Ectodermal cell (in vitro differentiated cells): ENCODE results near the gene SUV39H1.
A peak's percentile ranks its signal among the peaks of the same experiment; 100 is the strongest.
"Not testable (repeated sequence)": the region's sequence is repeated elsewhere in the genome, so short reads cannot be mapped to it uniquely, and the experiment has no call there.

Experiments
- H3K27ac ChIP-seq: 2 replicates; pipeline ENCODE4 v1.7.0; 2013; ENCODE audit warnings: mild to moderate bottlenecking, low read depth, low read length; ENCODE audit not compliant: insufficient read depth, poor library complexity, severe bottlenecking
- H3K27me3 ChIP-seq: 2 replicates; pipeline ENCODE4 v1.7.0; 2013; ENCODE audit warnings: mild to moderate bottlenecking, low read length; ENCODE audit not compliant: insufficient read depth, control insufficient read depth, poor library complexity, severe bottlenecking
- H3K36me3 ChIP-seq: one replicate; pipeline ENCODE4 v1.7.0; 2013; ENCODE audit warnings: low read length; ENCODE audit not compliant: control insufficient read depth, insufficient read depth
- H3K4me1 ChIP-seq: one replicate; pipeline ENCODE4 v1.7.0; 2013; ENCODE audit warnings: low read length; ENCODE audit not compliant: control insufficient read depth, insufficient read depth
- H3K4me3 ChIP-seq: 2 replicates; pipeline ENCODE4 v1.7.0; 2013; ENCODE audit warnings: low read depth, low read length, control low read depth; ENCODE audit not compliant: insufficient read depth
- H3K9me3 ChIP-seq: 2 replicates; pipeline ENCODE4 v1.7.0; 2013; ENCODE audit warnings: mild to moderate bottlenecking, low read length, moderate library complexity; ENCODE audit not compliant: control insufficient read depth
- WGBS, 2 experiments: methylation state at CpG; one replicate each; pipeline ENCODE4 v1.1.7; 2013; ENCODE audit warnings: missing lambda C conversion rate in 2 of 2; 5-methylcytosine and 5-hydroxymethylcytosine counted together

Gene SUV39H1

DNA sequence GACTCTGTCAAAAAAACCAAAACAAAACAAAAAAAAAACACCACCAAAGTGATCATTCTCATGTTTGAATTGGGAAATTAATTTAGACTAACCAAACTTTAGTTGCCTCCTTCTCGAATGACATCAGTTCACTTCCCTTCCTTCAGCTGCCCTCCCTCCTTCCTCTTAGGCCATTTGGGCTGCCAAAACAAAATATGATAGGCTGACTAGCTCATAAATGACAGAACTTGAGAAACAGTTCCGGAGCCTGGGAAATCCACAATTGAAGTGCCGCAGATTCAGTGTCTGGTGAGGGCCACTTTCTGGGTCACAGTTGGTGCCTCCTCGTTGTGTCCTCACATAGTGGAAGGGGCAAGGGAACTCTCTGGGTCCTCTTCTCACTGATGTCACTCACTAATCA lies 29.0 kb upstream of the SUV39H1 start:
- Histone ChIP-seq H3K27me3 (no peaks in the 10 kb centered on the region), H3K27ac (no peak overlapping the region), H3K9me3 (no peaks in the 10 kb centered on the region), H3K4me3 (no peak overlapping the region), H3K36me3 (no peaks in the 10 kb centered on the region), H3K4me1 (no peaks in the 10 kb centered on the region)
- WGBS, 2 experiments, result 91 to 94% methylated on average over 3 to 4 of the region's 4 CpGs

DNA sequence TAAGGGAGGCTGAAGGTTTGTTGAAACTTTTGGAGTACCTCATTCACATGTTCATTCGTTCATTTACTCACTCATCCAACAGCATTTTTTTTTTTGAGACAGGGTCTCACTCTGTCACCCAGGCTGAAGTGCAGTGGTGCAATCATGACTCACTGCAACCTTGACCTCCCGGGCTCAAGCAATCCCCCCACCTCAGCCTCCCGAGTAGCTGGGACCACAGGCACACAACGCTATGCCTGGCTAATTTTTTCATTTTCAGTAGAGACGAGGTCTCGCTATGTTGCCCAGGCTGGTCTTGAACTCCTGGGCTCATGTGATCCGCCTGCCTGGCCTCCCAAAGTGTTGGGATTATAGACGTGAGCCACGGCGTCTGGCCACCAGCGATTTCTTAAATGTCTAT lies 28.3 kb upstream of the SUV39H1 start:
- not testable (repeated sequence) for H3K27me3 ChIP-seq, H3K27ac ChIP-seq, H3K9me3 ChIP-seq, H3K4me1 ChIP-seq, H3K4me3 ChIP-seq, H3K36me3 ChIP-seq
- 89 to 93% methylated on average over 11 of the region's 11 CpGs for WGBS, 2 experiments

DNA sequence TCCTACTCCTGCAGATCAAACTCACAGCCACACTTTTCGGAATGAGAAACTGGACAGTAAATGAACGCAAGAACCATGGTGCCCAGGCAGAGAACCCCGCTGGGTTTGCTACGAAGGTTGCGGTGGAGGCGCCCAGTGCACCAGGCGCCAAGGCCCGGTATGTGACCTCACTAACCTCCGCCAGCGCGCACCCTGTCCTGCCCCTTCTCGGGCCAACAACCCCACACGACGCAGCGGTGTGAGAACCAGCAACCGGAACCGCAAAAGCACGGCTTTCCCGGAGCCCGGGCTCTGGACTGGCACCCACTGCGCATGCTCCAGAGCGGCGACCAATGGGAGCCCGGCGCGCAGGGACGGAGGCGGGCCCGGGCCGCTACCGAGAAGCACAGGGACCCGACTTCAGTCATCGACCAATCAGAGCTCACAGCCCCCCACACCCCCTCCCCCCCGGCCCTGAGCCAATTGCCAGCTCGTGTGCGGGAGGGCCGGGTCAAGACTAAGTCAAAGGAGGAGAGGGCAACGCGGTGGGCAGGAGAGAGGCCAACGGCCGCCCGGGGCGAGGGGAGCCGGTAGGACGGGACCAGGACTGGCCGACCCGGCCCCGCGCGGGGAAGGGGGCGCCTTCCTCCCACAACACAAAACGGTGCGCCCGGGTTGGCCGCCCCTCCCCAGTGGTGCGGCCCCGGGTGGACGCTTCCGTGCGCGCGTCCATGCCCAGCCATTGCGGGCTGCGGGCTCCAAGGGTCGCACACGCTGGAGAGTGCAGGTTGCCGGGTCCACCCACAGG lies 20.2 kb upstream of the SUV39H1 start:
- WGBS, 2 experiments, result 0 to 1% methylated on average over 65 to 67 of the region's 67 CpGs
- Histone ChIP-seq H3K9me3 (no peaks in the 10 kb centered on the region), H3K27ac (peak overlapping the region; percentile 55), H3K4me3 (peak overlapping the region; percentile 66), H3K36me3 (no peaks in the 10 kb centered on the region), H3K4me1 (no peaks in the 10 kb centered on the region), H3K27me3 (no peaks in the 10 kb centered on the region)

DNA sequence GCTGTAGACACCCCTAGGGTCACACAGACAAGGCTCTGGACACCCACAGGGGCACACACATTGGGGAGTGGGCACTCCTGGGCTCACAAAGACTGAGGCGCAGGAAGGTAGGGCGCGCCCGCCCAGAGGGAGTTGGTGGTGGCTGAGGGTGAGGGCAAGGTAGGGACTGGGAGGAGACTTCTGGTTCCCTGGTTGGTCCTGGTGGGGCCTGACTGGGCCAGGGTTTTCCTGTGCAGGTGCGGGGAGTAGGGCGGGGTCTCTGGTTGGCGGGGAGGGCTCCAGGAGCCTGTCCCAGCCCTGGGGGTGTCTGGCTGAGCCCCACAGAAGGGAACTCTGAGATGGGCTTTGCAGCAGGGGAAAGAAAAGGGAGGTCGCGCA lies 19.7 kb upstream of the SUV39H1 start:
- 3 to 7% methylated on average over 9 of the region's 9 CpGs for WGBS, 2 experiments
- Histone ChIP-seq H3K27me3 (no peaks in the 10 kb centered on the region), H3K4me1 (no peaks in the 10 kb centered on the region), H3K36me3 (no peaks in the 10 kb centered on the region), H3K27ac (no peak overlapping the region), H3K4me3 (peak overlapping the region; percentile 66), H3K9me3 (no peaks in the 10 kb centered on the region)

DNA sequence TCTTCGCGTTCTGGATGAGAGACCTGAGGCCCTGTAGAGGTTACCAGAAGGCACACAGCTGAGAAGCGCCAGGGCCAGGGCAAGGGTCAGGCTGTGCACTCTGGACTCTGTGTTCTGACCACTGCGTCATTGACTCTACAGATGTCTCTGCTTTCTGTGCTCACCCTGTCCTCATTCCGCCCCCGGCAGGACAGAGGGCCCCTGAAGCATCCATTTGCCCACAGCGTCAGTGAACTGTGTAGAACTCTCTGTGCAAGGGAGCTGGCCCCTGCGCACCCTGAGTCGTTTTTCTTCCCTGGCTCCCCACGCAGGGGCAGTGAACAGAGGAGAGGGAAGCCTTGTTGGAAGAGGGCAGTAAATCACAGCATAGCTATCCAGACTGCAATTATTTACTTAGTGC lies 19.0 kb upstream of the SUV39H1 start:
- WGBS, 2 experiments, result 81 to 83% methylated on average over 9 to 10 of the region's 10 CpGs
- H3K4me3 ChIP-seq, result peak overlapping the region; percentile 66
- H3K36me3 ChIP-seq, result no peaks in the 10 kb centered on the region
- H3K27me3 ChIP-seq, result no peaks in the 10 kb centered on the region
- H3K4me1 ChIP-seq, result no peaks in the 10 kb centered on the region
- H3K9me3 ChIP-seq, result no peaks in the 10 kb centered on the region
- no peak overlapping the region for H3K27ac ChIP-seq

DNA sequence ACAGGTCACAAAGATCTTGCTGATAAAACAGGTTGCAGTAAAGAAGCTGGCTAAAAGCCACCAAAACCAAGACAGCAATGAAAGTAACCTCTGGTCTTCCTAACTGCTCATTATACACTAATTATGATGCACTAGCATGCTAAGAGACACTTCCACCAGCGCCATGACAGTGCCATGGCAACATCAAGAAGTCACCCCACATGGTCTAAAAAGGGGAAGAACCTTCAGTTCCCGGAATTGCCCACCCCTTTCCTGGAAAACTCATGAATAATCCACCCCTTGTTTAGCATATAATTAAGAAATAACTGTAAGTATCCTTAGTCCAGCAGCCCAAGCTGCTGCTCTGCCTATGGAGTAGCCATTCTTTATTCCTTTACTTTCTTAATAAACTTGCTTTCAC lies 16.1 kb upstream of the SUV39H1 start:
- not testable (repeated sequence) for H3K4me1 ChIP-seq, H3K4me3 ChIP-seq, H3K27ac ChIP-seq, H3K27me3 ChIP-seq, H3K36me3 ChIP-seq, H3K9me3 ChIP-seq
- WGBS, 2 experiments, result 82 to 94% methylated on average over 1 to 2 of the region's 2 CpGs

DNA sequence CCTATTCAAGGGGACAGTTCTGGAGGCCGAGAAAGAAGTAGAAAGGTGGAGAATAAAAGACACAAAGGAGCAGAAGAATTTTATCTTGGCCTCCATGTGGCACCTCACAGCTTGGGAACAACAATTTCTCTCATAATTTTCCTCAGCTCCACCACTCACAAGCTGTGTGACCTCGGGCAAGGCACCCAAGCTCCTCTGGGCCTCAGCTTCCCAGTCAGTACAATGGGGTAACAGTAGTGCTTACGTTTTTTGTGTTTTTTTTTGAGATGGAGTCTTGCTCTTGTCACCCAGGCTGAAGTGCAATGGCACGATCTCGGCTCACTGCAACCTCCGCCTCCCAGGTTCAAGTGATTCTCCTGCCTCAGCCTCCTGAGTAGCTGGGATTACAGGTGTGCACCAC lies 15.6 kb upstream of the SUV39H1 start:
- not testable (repeated sequence) for H3K4me1 ChIP-seq, H3K36me3 ChIP-seq, H3K9me3 ChIP-seq, H3K4me3 ChIP-seq, H3K27ac ChIP-seq, H3K27me3 ChIP-seq
- WGBS, 2 experiments, result 87 to 90% methylated on average over 5 to 6 of the region's 6 CpGs

DNA sequence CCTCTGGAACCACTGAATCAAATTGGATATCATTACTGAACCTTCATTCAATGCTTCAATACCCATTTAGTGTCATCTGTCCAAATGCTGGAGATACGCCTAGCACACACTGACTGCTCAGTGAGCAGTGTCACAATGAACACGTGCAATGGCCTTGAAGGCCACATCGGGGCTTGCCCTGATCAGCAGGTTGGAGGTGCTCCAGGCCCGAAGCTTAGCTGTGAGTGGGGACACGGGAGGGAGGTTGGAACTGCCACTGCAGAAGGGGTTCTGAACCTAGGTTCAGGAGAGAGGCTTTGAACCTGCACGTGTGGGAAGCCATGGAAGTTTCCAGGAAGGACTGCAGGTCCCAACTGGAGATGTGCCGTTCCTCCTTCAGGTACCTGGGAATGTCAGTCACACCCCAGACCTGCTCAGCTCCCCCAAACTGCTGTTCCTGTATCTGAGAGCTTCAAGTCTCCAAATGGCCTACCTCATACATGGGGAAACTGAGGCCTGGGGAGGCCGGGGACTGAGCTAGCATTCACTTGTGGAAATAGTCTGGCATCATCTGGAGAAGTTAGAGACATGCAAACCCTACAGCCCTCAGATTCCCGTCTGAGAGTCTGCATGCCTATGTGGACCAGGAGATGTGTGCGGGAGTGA lies 14.9 kb upstream of the SUV39H1 start:
- Histone ChIP-seq H3K4me1 (no peaks in the 10 kb centered on the region), H3K27ac (no peak overlapping the region), H3K4me3 (no peak overlapping the region), H3K36me3 (no peaks in the 10 kb centered on the region), H3K27me3 (no peaks in the 10 kb centered on the region), H3K9me3 (no peaks in the 10 kb centered on the region)
- 91 to 92% methylated on average over 10 of the region's 10 CpGs for WGBS, 2 experiments

DNA sequence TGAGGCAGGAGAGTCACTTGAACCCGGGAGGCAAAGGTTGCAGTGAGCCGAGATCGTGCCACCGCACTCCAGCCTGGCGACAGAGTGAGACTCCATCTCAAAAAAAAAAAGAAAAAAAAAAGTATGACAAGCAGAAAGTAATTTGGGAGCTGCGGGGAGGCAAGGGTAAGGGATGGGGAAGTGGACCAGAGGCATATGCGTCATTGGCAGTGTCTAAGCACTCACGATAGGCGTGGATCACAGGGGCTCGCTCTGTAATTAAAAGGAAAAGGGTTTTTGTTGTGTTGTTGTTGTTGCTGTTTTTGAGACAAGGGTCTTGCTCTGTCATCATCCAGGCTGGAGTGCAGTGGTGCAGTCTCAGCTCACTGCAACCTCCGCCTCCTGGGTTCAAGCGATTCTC lies 13.7 kb upstream of the SUV39H1 start:
- H3K9me3 ChIP-seq, H3K27me3 ChIP-seq, H3K36me3 ChIP-seq, H3K4me3 ChIP-seq, H3K27ac ChIP-seq, H3K4me1 ChIP-seq: not testable (repeated sequence)
- 89 to 93% methylated on average over 12 of the region's 12 CpGs for whole genome bisulfite sequencing, 2 experiments

DNA sequence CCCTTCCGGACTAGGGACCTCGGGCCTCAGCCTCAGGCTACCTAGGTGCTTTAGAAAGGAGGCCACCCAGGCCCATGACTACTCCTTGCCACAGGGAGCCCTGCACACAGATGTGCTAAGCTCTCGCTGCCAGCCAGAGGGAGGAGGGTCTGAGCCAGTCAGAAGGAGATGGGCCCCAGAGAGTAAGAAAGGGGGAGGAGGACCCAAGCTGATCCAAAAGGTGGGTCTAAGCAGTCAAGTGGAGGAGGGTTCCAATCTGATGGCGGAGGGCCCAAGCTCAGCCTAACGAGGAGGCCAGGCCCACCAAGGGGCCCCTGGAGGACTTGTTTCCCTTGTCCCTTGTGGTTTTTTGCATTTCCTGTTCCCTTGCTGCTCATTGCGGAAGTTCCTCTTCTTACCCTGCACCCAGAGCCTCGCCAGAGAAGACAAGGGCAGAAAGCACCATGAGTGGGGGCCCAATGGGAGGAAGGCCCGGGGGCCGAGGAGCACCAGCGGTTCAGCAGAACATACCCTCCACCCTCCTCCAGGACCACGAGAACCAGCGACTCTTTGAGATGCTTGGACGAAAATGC lies 13.0 kb upstream of the SUV39H1 start, which contains the start of gene WAS:
TSS of gene WAS (plus strand) at position 389 of the 572 bp plus-strand sequence. CDS start at position 444, 55 bp downstream.
- H3K9me3 ChIP-seq, result no peaks in the 10 kb centered on the region
- WGBS, 2 experiments, result 88 to 91% methylated on average over 13 of the region's 13 CpGs

More for the DNA sequence above, 13.0 kb upstream of the SUV39H1 start, which contains the start of gene WAS:
- Histone ChIP-seq H3K27ac (no peak within 1 kb of the TSS), H3K36me3 (no peaks in the 10 kb centered on the region), H3K4me3 (no peak within 1 kb of the TSS), H3K27me3 (no peaks in the 10 kb centered on the region), H3K4me1 (no peaks in the 10 kb centered on the region)
